ENCODE results near the gene ABAT. TPM values are rescaled to one million over a fixed set of nuclear protein-coding genes. Genes with fewer than 3 reads are reported as not detected.

ABAT gene
- total and polyA plus RNA-seq, 2 experiments from 2014 or later: 4.7 to 8.0 TPM

DNA sequence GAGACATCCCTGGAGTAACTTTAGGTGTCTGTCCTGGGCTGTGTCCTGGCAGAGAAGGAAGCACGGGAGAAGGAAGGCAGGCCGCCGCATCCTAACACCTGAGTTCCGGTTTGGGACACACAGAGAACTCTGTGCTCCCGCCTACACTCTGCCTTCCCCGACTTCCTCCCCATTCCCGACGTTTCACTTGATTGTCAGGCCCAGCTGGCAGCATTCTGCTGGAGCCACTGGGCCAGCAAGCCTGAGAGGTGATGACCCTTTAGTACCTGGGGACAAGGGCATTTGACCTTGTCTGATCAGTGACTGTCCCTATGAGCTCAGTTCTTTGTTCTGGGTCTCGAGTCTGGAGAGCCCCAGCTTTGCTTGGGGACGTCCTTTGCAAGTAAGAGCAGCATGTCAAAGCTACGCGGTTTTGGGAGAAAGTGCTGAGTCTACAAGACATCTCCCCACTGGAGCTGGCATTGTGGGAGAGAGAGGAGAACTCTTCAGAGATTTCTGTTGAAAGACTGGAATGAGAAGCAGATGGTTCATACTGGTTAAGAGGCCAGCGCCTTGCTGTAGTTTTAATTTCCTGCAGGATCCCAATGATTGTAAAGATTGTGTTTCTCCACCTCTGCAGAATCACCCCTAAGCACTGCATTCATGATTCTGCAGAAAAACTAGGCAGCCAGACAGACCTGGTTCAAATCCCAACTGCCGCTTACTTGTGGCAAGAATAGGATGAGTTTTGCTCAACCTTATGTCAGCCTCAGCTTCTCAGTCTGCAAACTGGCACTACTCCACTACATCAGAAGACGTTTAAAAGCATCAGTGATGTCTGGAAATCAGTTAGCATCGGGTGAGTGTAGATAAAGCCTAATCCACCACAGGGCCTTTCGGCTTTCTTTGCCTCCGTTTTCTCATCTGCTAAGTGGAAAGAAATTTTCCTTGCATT is 20.6 kb downstream of the ABAT start:
- WGBS, 2 experiments (ENCODE audit: low coverage in 1 of 2, low lambda C conversion rate in 2 of 2, missing lambda C conversion rate in 2 of 2): 22 to 23% methylated on average over 18 of the region's 18 CpGs
- Histone ChIP-seq H3K9me3 (ENCODE audit: low read depth) (no peaks in the 10 kb centered on the region), H3K79me2 (ENCODE audit: insufficient read depth) (no peaks in the 10 kb centered on the region), H3K27ac (no peak overlapping the region), H4K20me1 (ENCODE audit: insufficient read depth) (no peaks in the 10 kb centered on the region), H3K27me3 (replicated peaks; ENCODE audit: insufficient read depth) (no peaks in the 10 kb centered on the region), H3K4me1 (ENCODE audit: insufficient read depth) (no peaks in the 10 kb centered on the region), H3K4me2 (ENCODE audit: unreplicated experiment) (no peak overlapping the region), H3K4me3 (no peak overlapping the region), H3K9ac (no peak overlapping the region), H3F3A (ENCODE audit: insufficient read depth) (no peaks in the 10 kb centered on the region), H3K36me3 (ENCODE audit: low read depth) (no peaks in the 10 kb centered on the region), H2AFZ (no peak overlapping the region), H3K9me2 (ENCODE audit: insufficient read depth) (no peaks in the 10 kb centered on the region)
- in situ Hi-C loops (cut with MboI): no loop called here
- TF ChIP-seq EZH2phosphoT487 (IDR thresholded peaks at IDR 0.05; ENCODE audit: insufficient read depth, low read depth): no peak
- TF ChIP-seq EZH2 (IDR thresholded peaks at IDR 0.05; ENCODE audit: insufficient read depth, poor library complexity, severe bottlenecking): no peak
- DNase-seq: no peak

DNA sequence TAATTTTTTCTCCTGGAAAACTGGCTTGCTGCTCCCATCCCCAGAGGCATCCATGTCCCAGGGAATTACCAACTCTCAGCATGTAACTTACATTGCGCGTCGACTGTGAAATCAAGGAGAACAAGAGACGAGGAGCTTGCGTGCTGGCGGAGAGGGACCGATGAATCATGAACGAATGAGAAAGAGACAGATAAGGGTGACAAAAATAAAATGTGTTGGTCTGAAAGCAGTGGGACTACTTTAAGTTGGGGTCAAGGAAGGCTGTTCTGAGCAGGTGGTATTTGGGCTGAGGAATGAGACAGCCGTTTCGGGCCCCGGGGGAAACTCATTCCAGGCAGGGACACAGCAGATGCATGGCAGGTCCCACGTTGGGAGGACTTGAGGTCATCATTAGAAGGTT is 22.5 kb downstream of the ABAT start:
- WGBS, 2 experiments (ENCODE audit: low coverage in 1 of 2, low lambda C conversion rate in 2 of 2, missing lambda C conversion rate in 2 of 2): 75 to 83% methylated on average over 12 of the region's 12 CpGs
- in situ Hi-C loops (cut with MboI): no loop called here
- no peaks in the 10 kb centered on the region for H3F3A ChIP-seq (ENCODE audit: insufficient read depth)
- no peaks in the 10 kb centered on the region for H3K79me2 ChIP-seq (ENCODE audit: insufficient read depth)
- no peak for TF ChIP-seq EZH2 (IDR thresholded peaks at IDR 0.05; ENCODE audit: insufficient read depth, poor library complexity, severe bottlenecking)
- no peak for TF ChIP-seq EZH2phosphoT487 (IDR thresholded peaks at IDR 0.05; ENCODE audit: insufficient read depth, low read depth)
- H3K9me3 ChIP-seq (ENCODE audit: low read depth): no peaks in the 10 kb centered on the region
- H3K9ac ChIP-seq: no peak overlapping the region
- H3K9me2 ChIP-seq (ENCODE audit: insufficient read depth): no peaks in the 10 kb centered on the region
- H3K36me3 ChIP-seq (ENCODE audit: low read depth): no peaks in the 10 kb centered on the region
- no peak overlapping the region for H3K4me2 ChIP-seq (ENCODE audit: unreplicated experiment)
- no peak overlapping the region for H2AFZ ChIP-seq
- H3K27ac ChIP-seq: no peak overlapping the region
- H3K4me3 ChIP-seq: no peak overlapping the region
- H4K20me1 ChIP-seq (ENCODE audit: insufficient read depth): no peaks in the 10 kb centered on the region
- H3K4me1 ChIP-seq (ENCODE audit: insufficient read depth): no peaks in the 10 kb centered on the region
- H3K27me3 ChIP-seq (replicated peaks; ENCODE audit: insufficient read depth): no peaks in the 10 kb centered on the region
- DNase-seq: no peak

DNA sequence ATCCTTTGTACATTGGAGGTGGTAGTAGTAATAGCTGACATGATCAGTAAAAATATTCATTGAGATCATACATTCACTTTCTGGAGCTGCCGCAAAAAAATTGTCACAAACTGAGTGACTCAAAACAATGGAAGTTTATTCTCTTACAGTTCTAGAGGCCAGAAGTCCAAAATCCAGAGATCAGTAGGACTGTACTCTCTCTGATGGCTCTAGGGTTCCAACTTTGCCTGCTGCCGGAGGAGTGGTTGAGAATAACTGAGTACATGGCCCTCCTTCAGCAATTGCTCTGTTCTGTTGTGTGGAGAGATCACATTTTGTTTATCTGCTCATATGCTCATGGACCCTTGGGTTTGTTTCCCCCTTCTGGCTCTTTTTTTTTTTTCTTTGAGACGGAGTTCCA is 23.5 kb downstream of the ABAT start:
- no peaks in the 10 kb centered on the region for H3K27me3 ChIP-seq (replicated peaks; ENCODE audit: insufficient read depth)
- H3K36me3 ChIP-seq (ENCODE audit: low read depth): no peaks in the 10 kb centered on the region
- H4K20me1 ChIP-seq (ENCODE audit: insufficient read depth): no peaks in the 10 kb centered on the region
- no peaks in the 10 kb centered on the region for H3F3A ChIP-seq (ENCODE audit: insufficient read depth)
- H3K4me1 ChIP-seq (ENCODE audit: insufficient read depth): no peaks in the 10 kb centered on the region
- H3K27ac ChIP-seq: no peak overlapping the region
- DNase-seq: no peak
- whole genome bisulfite sequencing, 2 experiments (ENCODE audit: low coverage in 1 of 2, low lambda C conversion rate in 2 of 2, missing lambda C conversion rate in 2 of 2): 23 to 29% methylated on average over 3 of the region's 3 CpGs
- H3K9ac ChIP-seq: no peak overlapping the region
- no peak overlapping the region for H3K4me3 ChIP-seq
- H3K9me3 ChIP-seq (ENCODE audit: low read depth): no peaks in the 10 kb centered on the region
- no peaks in the 10 kb centered on the region for H3K79me2 ChIP-seq (ENCODE audit: insufficient read depth)
- no peak for TF ChIP-seq EZH2phosphoT487 (IDR thresholded peaks at IDR 0.05; ENCODE audit: insufficient read depth, low read depth)
- TF ChIP-seq EZH2 (IDR thresholded peaks at IDR 0.05; ENCODE audit: insufficient read depth, poor library complexity, severe bottlenecking): no peak
- H3K4me2 ChIP-seq (ENCODE audit: unreplicated experiment): no peak overlapping the region
- no peaks in the 10 kb centered on the region for H3K9me2 ChIP-seq (ENCODE audit: insufficient read depth)
- in situ Hi-C loops (cut with MboI): no loop called here
- H2AFZ ChIP-seq: no peak overlapping the region

DNA sequence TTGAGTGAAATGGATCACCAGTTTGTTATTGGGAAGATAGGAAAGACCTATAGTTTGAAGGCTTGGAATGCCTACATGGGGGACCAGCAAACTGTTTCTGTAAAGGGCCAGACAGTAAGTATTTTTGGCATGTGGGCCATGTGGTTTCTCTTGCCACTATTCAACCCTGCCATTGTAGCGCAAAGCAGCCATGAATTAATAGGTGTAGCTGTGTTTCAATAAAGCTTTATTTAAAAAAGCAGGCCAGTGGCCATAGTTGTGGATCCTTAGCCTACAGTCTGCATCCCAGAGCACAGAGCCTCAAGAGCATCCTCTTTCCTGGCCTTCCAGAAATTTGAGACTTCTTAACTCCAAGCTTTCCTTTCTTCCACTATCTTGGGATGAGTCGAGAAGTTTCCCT is 29.3 kb downstream of the ABAT start:
- H3K4me2 ChIP-seq (ENCODE audit: unreplicated experiment): no peak overlapping the region
- H3K9me2 ChIP-seq (ENCODE audit: insufficient read depth): no peaks in the 10 kb centered on the region
- no peak overlapping the region for H3K4me3 ChIP-seq
- no peaks in the 10 kb centered on the region for H3K36me3 ChIP-seq (ENCODE audit: low read depth)
- no peak for TF ChIP-seq EZH2 (IDR thresholded peaks at IDR 0.05; ENCODE audit: insufficient read depth, poor library complexity, severe bottlenecking)
- TF ChIP-seq EZH2phosphoT487 (IDR thresholded peaks at IDR 0.05; ENCODE audit: insufficient read depth, low read depth): no peak
- no peaks in the 10 kb centered on the region for H3K27me3 ChIP-seq (replicated peaks; ENCODE audit: insufficient read depth)
- no peak for DNase-seq
- H3K27ac ChIP-seq: no peak overlapping the region
- H3F3A ChIP-seq (ENCODE audit: insufficient read depth): no peaks in the 10 kb centered on the region
- H3K9ac ChIP-seq: no peak overlapping the region
- no peaks in the 10 kb centered on the region for H3K9me3 ChIP-seq (ENCODE audit: low read depth)
- H2AFZ ChIP-seq: no peak overlapping the region
- no peaks in the 10 kb centered on the region for H4K20me1 ChIP-seq (ENCODE audit: insufficient read depth)
- WGBS, 2 experiments (ENCODE audit: low coverage in 1 of 2, low lambda C conversion rate in 2 of 2, missing lambda C conversion rate in 2 of 2): 59 to 65% methylated on average over 2 of the region's 2 CpGs
- no peaks in the 10 kb centered on the region for H3K4me1 ChIP-seq (ENCODE audit: insufficient read depth)
- in situ Hi-C loops (cut with MboI): no loop called here
- no peaks in the 10 kb centered on the region for H3K79me2 ChIP-seq (ENCODE audit: insufficient read depth)
